GM23248 (cell line): ENCODE measurements around the gene ZNF22. TPM values are rescaled to one million over a fixed set of nuclear protein-coding genes. Genes with fewer than 3 reads are reported as not detected.
A peak's percentile ranks its signal among the peaks of the same experiment; 100 is the strongest.

Experiments
- DNase-seq: peaks from one replicate; pipeline ENCODE4 v3.0.0-alpha.2; 2015
- H2AFZ ChIP-seq: fragments of 200-600 bp; sonication (generic); 2 replicates; pipeline ENCODE4 v1.6.1; 2016; ENCODE audit warnings: antibody characterized with exemption
- H3F3A ChIP-seq: fragments of 200-600 bp; sonication (generic); 2 replicates; pipeline ENCODE4 v1.6.1; 2016; ENCODE audit warnings: mild to moderate bottlenecking, antibody characterized with exemption, mixed run types; ENCODE audit not compliant: insufficient read depth
- H3K27ac ChIP-seq: fragments of 200-600 bp; sonication (generic); 2 replicates; pipeline ENCODE4 v1.5.1; 2016; ENCODE audit warnings: mild to moderate bottlenecking
- H3K27me3 ChIP-seq: fragments of 200-600 bp; sonication (generic); replicated peaks from 2 replicates; pipeline ENCODE4 v1.6.1; 2016; ENCODE audit warnings: mild to moderate bottlenecking; ENCODE audit not compliant: insufficient read depth
- H3K36me3 ChIP-seq: fragments of 200-600 bp; sonication (generic); 2 replicates; pipeline ENCODE4 v1.6.1; 2016; ENCODE audit warnings: low read depth, mild to moderate bottlenecking
- H3K4me1 ChIP-seq: fragments of 200-600 bp; sonication (generic); 2 replicates; pipeline ENCODE4 v1.6.1; 2016; ENCODE audit warnings: mild to moderate bottlenecking; ENCODE audit not compliant: insufficient read depth
- H3K4me2 ChIP-seq: fragments of 200-600 bp; sonication (generic); one replicate; pipeline ENCODE4 v1.6.1; 2016; ENCODE audit warnings: mild to moderate bottlenecking; ENCODE audit not compliant: unreplicated experiment
- H3K4me3 ChIP-seq: fragments of 200-600 bp; sonication (generic); 2 replicates; pipeline ENCODE4 v1.5.1; 2016; ENCODE audit warnings: mild to moderate bottlenecking
- H3K79me2 ChIP-seq: fragments of 200-600 bp; sonication (generic); 2 replicates; pipeline ENCODE4 v1.6.1; 2016; ENCODE audit warnings: mild to moderate bottlenecking; ENCODE audit not compliant: insufficient read depth
- H3K9ac ChIP-seq: fragments of 200-600 bp; sonication (generic); 2 replicates; pipeline ENCODE4 v1.6.1; 2016; ENCODE audit warnings: mild to moderate bottlenecking
- H3K9me2 ChIP-seq: fragments of 200-600 bp; sonication (generic); 2 replicates; pipeline ENCODE4 v1.6.1; 2016; ENCODE audit warnings: mixed run types, mild to moderate bottlenecking, moderate library complexity; ENCODE audit not compliant: insufficient read depth
- H3K9me3 ChIP-seq: fragments of 200-600 bp; sonication (generic); one replicate; pipeline ENCODE4 v1.6.1; 2017; ENCODE audit warnings: low read depth
- H4K20me1 ChIP-seq: fragments of 200-600 bp; sonication (generic); 2 replicates; pipeline ENCODE4 v1.6.0; 2016; ENCODE audit not compliant: insufficient read depth
- EZH2 ChIP-seq: fragments of 200-600 bp; sonication (generic); IDR thresholded peaks from 2 replicates; pipeline ENCODE4 v1.6.1; 2018; ENCODE audit warnings: antibody characterized with exemption, mild to moderate bottlenecking; ENCODE audit not compliant: insufficient read depth, poor library complexity, severe bottlenecking
- EZH2phosphoT487 ChIP-seq: fragments of 200-600 bp; sonication (generic); IDR thresholded peaks from 2 replicates; pipeline ENCODE4 v1.6.1; 2018; ENCODE audit warnings: antibody characterized with exemption, moderate library complexity, mild to moderate bottlenecking, low read depth; ENCODE audit not compliant: insufficient read depth
- WGBS, 2 experiments: methylation state at CpG; one replicate each; pipeline ENCODE4 v1.1.6; 2015 to 2017; ENCODE audit warnings: low lambda C conversion rate in 2 of 2, low coverage in 1 of 2; ENCODE audit errors: missing lambda C conversion rate in 2 of 2; 5-methylcytosine and 5-hydroxymethylcytosine counted together
- in situ Hi-C: fragments of 300-500 bp; cut with MboI; formaldehyde crosslinking; loops from 2 replicates; pipeline ENCODE4 v1.15.0; 2020
- polyA plus RNA-seq: library from polyadenylated mRNA; unstranded; fragments of >200 nt; fragmentation: Nextera tagmentation; extraction: Ambion mirVana; gene quantifications from 2 replicates; pipeline ENCODE4 v1.2.1, GENCODE V29; 2016
- total RNA-seq: library from RNA; depleted of rRNA; stranded (reverse); fragments of >200 nt; shearing (Covaris generic); gene quantifications from 2 replicates; pipeline ENCODE4 v1.2.3, GENCODE V29; 2014

Gene ZNF22
- total and polyA plus RNA-seq, 2 experiments from 2014 or later = 15.5 to 17.3 TPM

DNA sequence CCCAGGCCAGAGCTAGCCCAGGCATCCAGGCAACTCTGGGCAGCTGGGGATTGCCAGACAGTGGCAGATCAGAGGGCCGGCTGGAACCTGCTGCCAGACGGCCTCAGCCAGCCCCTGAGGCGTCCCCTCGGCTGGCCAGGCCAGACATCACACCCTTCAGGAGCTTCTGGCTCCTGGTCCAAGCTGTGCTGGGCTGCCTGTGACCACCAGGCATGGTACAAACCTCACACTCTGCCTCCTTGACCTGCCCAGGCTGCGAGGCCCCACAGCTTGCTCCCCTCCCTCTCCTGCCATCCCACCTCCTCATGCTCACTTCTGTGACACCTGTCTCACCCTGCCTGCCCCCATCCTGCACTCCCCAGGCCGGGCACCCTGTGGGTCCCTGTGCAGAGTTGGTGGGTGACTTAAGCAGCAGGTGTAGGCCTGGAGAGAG lies 27.8 kb upstream of the ZNF22 start:
- DNase-seq = no peak
- 78 to 84% methylated on average over 6 of the region's 6 CpGs for WGBS, 2 experiments
- H3K4me2 ChIP-seq = no peak overlapping the region
- no peaks in the 10 kb centered on the region for H3K79me2 ChIP-seq
- in situ Hi-C loops = no loop called here
- H3K4me1 ChIP-seq = peaks cover 8% of the 10 kb centered on the region; the same call in 1 of the 2 replicates
- H3K9me3 ChIP-seq = no peaks in the 10 kb centered on the region
- H3F3A ChIP-seq = no peaks in the 10 kb centered on the region
- H4K20me1 ChIP-seq = no peaks in the 10 kb centered on the region
- no peaks in the 10 kb centered on the region for H3K36me3 ChIP-seq
- H3K9me2 ChIP-seq = no peaks in the 10 kb centered on the region
- H3K9ac ChIP-seq = no peak overlapping the region
- no peak overlapping the region for H3K27ac ChIP-seq
- no peaks in the 10 kb centered on the region for H3K27me3 ChIP-seq
- no peak for TF ChIP-seq EZH2
- TF ChIP-seq EZH2phosphoT487 = no peak
- H3K4me3 ChIP-seq = no peak overlapping the region
- no peak overlapping the region for H2AFZ ChIP-seq

GRCh38 chr10:44973323-44974081 lies 27.2 kb upstream of the ZNF22 start:
- Histone ChIP-seq H3K4me2 (no peak overlapping the region), H2AFZ (peak overlapping the region; percentile 96; the same call in 1 of the 2 replicates)

GRCh38 chr10:44974082-44974627 lies 26.6 kb upstream of the ZNF22 start:
- Histone ChIP-seq H2AFZ (peak overlapping the region; percentile 96), H3K79me2 (no peaks in the 10 kb centered on the region), H3K9ac (peak overlapping the region; percentile 82), H3K4me1 (peaks cover 21% of the 10 kb centered on the region), H3K36me3 (no peaks in the 10 kb centered on the region), H3K4me3 (peak overlapping the region; percentile 75), H3K27ac (peak overlapping the region; percentile 37; the same call in 1 of the 2 replicates), H3K9me3 (no peaks in the 10 kb centered on the region), H3K9me2 (no peaks in the 10 kb centered on the region), H4K20me1 (no peaks in the 10 kb centered on the region), H3K4me2 (peak overlapping the region; percentile 80), H3K27me3 (no peaks in the 10 kb centered on the region), H3F3A (no peaks in the 10 kb centered on the region)
- WGBS, 2 experiments = 17 to 46% methylated on average over 2 to 7 of the region's 7 CpGs
- no peak for DNase-seq
- in situ Hi-C loops = no loop called here
- TF ChIP-seq EZH2 (no peak), EZH2phosphoT487 (no peak)

More at GRCh38 chr10:44973323-44974081, 27.2 kb upstream of the ZNF22 start:
- no peaks in the 10 kb centered on the region for H3F3A ChIP-seq
- no peaks in the 10 kb centered on the region for H4K20me1 ChIP-seq
- no peaks in the 10 kb centered on the region for H3K9me2 ChIP-seq
- H3K9ac ChIP-seq = no peak overlapping the region
- H3K79me2 ChIP-seq = no peaks in the 10 kb centered on the region
- no peaks in the 10 kb centered on the region for H3K36me3 ChIP-seq
- no peak overlapping the region for H3K27ac ChIP-seq
- H3K4me3 ChIP-seq = no peak overlapping the region
- H3K27me3 ChIP-seq = no peaks in the 10 kb centered on the region
- TF ChIP-seq EZH2phosphoT487 (no peak), EZH2 (no peak)
- H3K9me3 ChIP-seq = no peaks in the 10 kb centered on the region
- H3K4me1 ChIP-seq = peaks cover 14% of the 10 kb centered on the region
- 90 to 91% methylated on average over 18 of the region's 18 CpGs for WGBS, 2 experiments
- in situ Hi-C loops = no loop called here
- no peak for DNase-seq

DNA sequence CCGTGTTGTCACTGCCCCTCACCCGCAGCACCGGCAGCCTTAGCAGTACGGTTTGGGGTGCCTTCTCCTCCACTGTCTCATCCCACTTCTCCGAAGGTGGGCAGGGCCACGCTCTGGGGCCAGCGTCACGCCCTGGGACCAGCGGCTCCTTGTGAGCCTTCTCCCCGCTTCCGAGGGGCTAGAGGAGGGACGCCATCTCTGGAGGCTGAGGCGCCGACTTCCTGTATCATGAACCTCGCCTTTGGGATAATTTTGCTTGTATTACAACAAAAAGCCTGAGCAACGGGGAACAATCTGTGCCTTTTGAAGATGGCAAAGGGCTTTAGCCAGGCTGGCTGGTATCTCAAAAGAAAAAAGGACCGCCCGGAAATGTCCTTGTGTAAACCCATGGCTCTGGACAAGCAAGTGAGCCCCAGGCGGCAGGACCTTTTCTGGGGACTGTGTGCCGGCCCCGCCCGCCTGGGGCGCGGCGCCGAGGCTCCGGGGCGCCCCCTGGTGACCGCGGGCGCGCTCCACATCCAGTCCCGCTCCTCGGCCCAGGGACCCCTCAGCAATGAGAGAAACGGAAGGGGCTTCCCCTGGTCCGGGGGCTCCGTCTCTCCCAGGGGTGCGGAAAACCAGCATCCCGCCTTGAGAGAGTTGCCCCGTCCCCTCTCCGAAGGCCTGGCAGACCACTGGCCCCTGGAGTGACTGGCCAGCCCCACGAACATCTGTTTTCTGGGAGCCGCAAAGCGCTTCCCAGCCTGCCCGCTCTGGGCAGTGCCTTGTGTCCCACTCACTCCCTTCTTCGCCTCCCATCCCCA lies 25.9 kb upstream of the ZNF22 start:
- H3K27ac ChIP-seq = peak overlapping the region; percentile 37
- in situ Hi-C loops = loop anchor here (25.0 kb wide), 1 partner anchor 1313 kb away; no protein-coding TSS in a partner anchor
- 1 to 2% methylated on average over 43 of the region's 46 CpGs for WGBS, 2 experiments
- peak overlapping the region; percentile 96 for H2AFZ ChIP-seq
- no peaks in the 10 kb centered on the region for H3K36me3 ChIP-seq
- peak overlapping the region; percentile 80 for H3K4me2 ChIP-seq
- peak; percentile 82 for DNase-seq
- peaks cover 24% of the 10 kb centered on the region for H3K4me1 ChIP-seq
- no peaks in the 10 kb centered on the region for H3K27me3 ChIP-seq
- H3K9ac ChIP-seq = peak overlapping the region; percentile 82
- H3K79me2 ChIP-seq = no peaks in the 10 kb centered on the region
- H3K9me2 ChIP-seq = no peaks in the 10 kb centered on the region
- no peaks in the 10 kb centered on the region for H3F3A ChIP-seq
- no peaks in the 10 kb centered on the region for H3K9me3 ChIP-seq
- peak overlapping the region; percentile 75 for H3K4me3 ChIP-seq
- TF ChIP-seq EZH2phosphoT487 (no peak), EZH2 (no peak)
- H4K20me1 ChIP-seq = no peaks in the 10 kb centered on the region
